MM.1S (cell line): ENCODE data around the gene TCF15.

Experiments
- EZH2 ChIP-seq: fragments of 300-600 bp; sonication (generic); optimal IDR thresholded peaks from 2 replicates; pipeline ENCODE3; 2017; ENCODE audit warnings: low read depth, mild to moderate bottlenecking, antibody characterized with exemption, low read length, mixed read lengths
- EZH2phosphoT487 ChIP-seq: fragments of 300-600 bp; sonication (generic); IDR thresholded peaks from 2 replicates; pipeline ENCODE4 v1.6.1; 2018; ENCODE audit warnings: antibody characterized with exemption, low read length
- TF ChIP-seq, protein P1 (sequence below): fragments of 300-600 bp; sonication (generic); IDR thresholded peaks from 2 replicates; pipeline ENCODE4 v1.5.1; 2016; ENCODE audit warnings: antibody characterized with exemption, low read length, mixed read lengths

DNA sequence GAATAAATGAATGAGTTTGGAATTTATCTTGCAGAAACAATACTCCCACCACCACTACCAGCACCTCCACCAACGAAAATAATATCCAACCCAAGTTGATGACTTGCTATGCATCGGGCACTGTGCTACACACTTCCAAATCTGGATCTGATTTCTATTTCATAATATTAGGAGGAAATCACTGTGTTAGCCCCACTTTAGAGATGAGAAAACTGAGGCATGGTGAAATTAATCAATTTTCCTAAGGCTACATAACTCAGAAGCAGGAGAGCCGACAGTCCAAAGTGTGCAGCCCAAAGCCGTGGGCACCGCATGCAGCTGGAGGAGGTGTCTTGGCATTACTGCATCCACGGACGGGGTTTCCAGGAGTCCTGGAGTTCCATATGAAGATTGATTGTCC lies 17.6 kb downstream of the TCF15 start:
- TF ChIP-seq, protein P1, sequence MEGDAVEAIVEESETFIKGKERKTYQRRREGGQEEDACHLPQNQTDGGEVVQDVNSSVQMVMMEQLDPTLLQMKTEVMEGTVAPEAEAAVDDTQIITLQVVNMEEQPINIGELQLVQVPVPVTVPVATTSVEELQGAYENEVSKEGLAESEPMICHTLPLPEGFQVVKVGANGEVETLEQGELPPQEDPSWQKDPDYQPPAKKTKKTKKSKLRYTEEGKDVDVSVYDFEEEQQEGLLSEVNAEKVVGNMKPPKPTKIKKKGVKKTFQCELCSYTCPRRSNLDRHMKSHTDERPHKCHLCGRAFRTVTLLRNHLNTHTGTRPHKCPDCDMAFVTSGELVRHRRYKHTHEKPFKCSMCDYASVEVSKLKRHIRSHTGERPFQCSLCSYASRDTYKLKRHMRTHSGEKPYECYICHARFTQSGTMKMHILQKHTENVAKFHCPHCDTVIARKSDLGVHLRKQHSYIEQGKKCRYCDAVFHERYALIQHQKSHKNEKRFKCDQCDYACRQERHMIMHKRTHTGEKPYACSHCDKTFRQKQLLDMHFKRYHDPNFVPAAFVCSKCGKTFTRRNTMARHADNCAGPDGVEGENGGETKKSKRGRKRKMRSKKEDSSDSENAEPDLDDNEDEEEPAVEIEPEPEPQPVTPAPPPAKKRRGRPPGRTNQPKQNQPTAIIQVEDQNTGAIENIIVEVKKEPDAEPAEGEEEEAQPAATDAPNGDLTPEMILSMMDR = no peak
- TF ChIP-seq EZH2 (no peak), EZH2phosphoT487 (no peak)
